Breast epithelium (tissue), 3 donors: ENCODE results near the gene ADARB2.

Source experiments
- CTCF ChIP-seq, 3 donors: fragments of 450-650 bp; IDR thresholded peaks; one replicate each; pipeline ENCODE4 v1.5.1; 2016 to 2017; ENCODE audit warnings: antibody characterized with exemption in 3 of 3, mild to moderate bottlenecking in 3 of 3, moderate library complexity in 3 of 3
- POLR2A ChIP-seq: fragments of 450-650 bp; IDR thresholded peaks from one replicate; pipeline ENCODE4 v1.6.1; 2016; ENCODE audit warnings: antibody characterized with exemption, mild to moderate bottlenecking, moderate library complexity
- POLR2AphosphoS5 ChIP-seq, 3 donors: sonication (generic); formaldehyde crosslinking; IDR thresholded peaks; one replicate each; pipeline ENCODE4 v1.6.1; 2017; ENCODE audit warnings: antibody characterized with exemption in 3 of 3

- no peak for TF ChIP-seq CTCF (IDR thresholded peaks at IDR 0.05)
- TF ChIP-seq POLR2AphosphoS5 (IDR thresholded peaks at IDR 0.05) = no peak
- TF ChIP-seq POLR2A = no peak
Observed at GRCh38 chr10:1603181-1603580, 134.1 kb downstream of the ADARB2 start.
